HepG2 (cell line): ENCODE results near the gene TSC22D4. TPM values are rescaled to one million over a fixed set of nuclear protein-coding genes. Genes with fewer than 3 reads are reported as not detected.

Experiments used
- CCDC6 ChIP-seq: sonication (generic); formaldehyde crosslinking; IDR thresholded peaks from 2 replicates; pipeline ENCODE4 v1.8.1; 2022; ENCODE audit warnings: mild to moderate bottlenecking, missing genetic modification reagents, moderate library complexity
- CENPT ChIP-seq: sonication (generic); formaldehyde crosslinking; IDR thresholded peaks from 2 replicates; pipeline ENCODE4 v1.8.0; 2022; ENCODE audit warnings: low read depth, mild to moderate bottlenecking, moderate library complexity, missing genetic modification reagents
- JUND ChIP-seq: sonication (generic); formaldehyde crosslinking; IDR thresholded peaks from 2 replicates; pipeline ENCODE4 v1.8.0; 2022; ENCODE audit warnings: mild to moderate bottlenecking, missing genetic modification reagents
- NCOA1 ChIP-seq: sonication (generic); formaldehyde crosslinking; IDR thresholded peaks from 2 replicates; pipeline ENCODE4 v1.9.0; 2021; ENCODE audit warnings: missing genetic modification reagents
- RFXAP ChIP-seq: sonication (generic); formaldehyde crosslinking; IDR thresholded peaks from 2 replicates; pipeline ENCODE4 v1.4.0; 2020; ENCODE audit warnings: missing genetic modification reagents, borderline replicate concordance
- SRY ChIP-seq: sonication (generic); formaldehyde crosslinking; IDR thresholded peaks from 2 replicates; pipeline ENCODE4 v1.8.0; 2022; ENCODE audit warnings: mild to moderate bottlenecking, missing genetic modification reagents
- TCF7L2 ChIP-seq: IDR thresholded peaks from 2 replicates; pipeline ENCODE4 v1.6.1; 2011; ENCODE audit warnings: mild to moderate bottlenecking, low read depth, low read length, moderate library complexity
- U2AF2 ChIP-seq: fragments of 200-400 bp; formaldehyde crosslinking; IDR thresholded peaks from 2 replicates; pipeline ENCODE4 v1.6.1; 2017; ENCODE audit warnings: low read depth, mild to moderate bottlenecking, low read length
- ZBTB10 ChIP-seq: sonication (generic); formaldehyde crosslinking; IDR thresholded peaks from 2 replicates; pipeline ENCODE4 v1.4.0; 2020; ENCODE audit warnings: missing genetic modification reagents, borderline replicate concordance
- ZNF143 ChIP-seq: sonication (generic); formaldehyde crosslinking; IDR thresholded peaks from 2 replicates; pipeline ENCODE4 v1.4.0; 2020; ENCODE audit warnings: missing genetic modification reagents
- ZNF20 ChIP-seq: sonication (generic); formaldehyde crosslinking; IDR thresholded peaks from 2 replicates; pipeline ENCODE4 v1.4.0; 2020; ENCODE audit warnings: mild to moderate bottlenecking, moderate library complexity, missing genetic modification reagents
- ZNF234 ChIP-seq: sonication (generic); formaldehyde crosslinking; conservative IDR thresholded peaks from 2 replicates; pipeline ENCODE4 v1.5.1; 2020; ENCODE audit warnings: mild to moderate bottlenecking, missing genetic modification reagents
- ZNF256 ChIP-seq: sonication (generic); formaldehyde crosslinking; conservative IDR thresholded peaks from 2 replicates; pipeline ENCODE4 v1.4.0; 2020; ENCODE audit warnings: missing genetic modification reagents
- ZNF354B ChIP-seq: sonication (generic); formaldehyde crosslinking; IDR thresholded peaks from 2 replicates; pipeline ENCODE4 v1.8.0; 2022; ENCODE audit warnings: mild to moderate bottlenecking, missing genetic modification reagents
- ZNF468 ChIP-seq: sonication (generic); formaldehyde crosslinking; IDR thresholded peaks from 2 replicates; pipeline ENCODE4 v1.8.0; 2022; ENCODE audit warnings: mild to moderate bottlenecking, moderate library complexity, missing genetic modification reagents
- ZNF615 ChIP-seq: sonication (generic); formaldehyde crosslinking; IDR thresholded peaks from 2 replicates; pipeline ENCODE4 v1.5.0; 2020; ENCODE audit warnings: mild to moderate bottlenecking, missing genetic modification reagents, borderline replicate concordance
- ZNF782 ChIP-seq: sonication (generic); formaldehyde crosslinking; IDR thresholded peaks from 2 replicates; pipeline ENCODE4 v1.4.0; 2020; ENCODE audit warnings: missing genetic modification reagents, mild to moderate bottlenecking, borderline replicate concordance
- ZNF883 ChIP-seq: sonication (generic); formaldehyde crosslinking; IDR thresholded peaks from 2 replicates; pipeline ENCODE4 v1.5.1; 2020; ENCODE audit warnings: mild to moderate bottlenecking, missing genetic modification reagents; ENCODE audit errors: not compliant biosample characterization
- ZZZ3 ChIP-seq: sonication (generic); formaldehyde crosslinking; IDR thresholded peaks from 2 replicates; pipeline ENCODE4 v1.4.0; 2020; ENCODE audit warnings: missing genetic modification reagents, mild to moderate bottlenecking, borderline replicate concordance
- polyA plus RNA-seq, 8 experiments: library from polyadenylated mRNA; depleted of rRNA in 3 of 8; stranded (reverse) in 7 of 8; unstranded in 1 of 8; fragments of >200 nt; fragmentation: Illumina TruSeq in 4 of 8; extraction: Trizol in 4 of 8; gene quantifications; 2 replicates each; pipeline versions ENCODE4 v1.2.1 to v1.2.3, GENCODE V29; 2011 to 2016; ENCODE audit warnings: low read depth in 4 of 8, missing spikeins in 1 of 8, mixed read lengths in 1 of 8; ENCODE audit not compliant: insufficient read depth in 1 of 8
- total RNA-seq, 5 experiments: library from RNA; depleted of rRNA; stranded (reverse); fragments of >200 nt; fragmentation: Illumina TruSeq; extraction: Trizol; gene quantifications; 2 replicates each; pipeline ENCODE4 v1.2.3, GENCODE V29; 2016; ENCODE audit warnings: low read depth in 1 of 5
- TF ChIP-seq, protein P1 (sequence below), 2 experiments: sonication (generic) in 1 of 2; formaldehyde crosslinking in 1 of 2; IDR thresholded peaks; 2 replicates each; pipeline versions ENCODE4 v1.4.0 to v1.6.1; 2016 to 2020; ENCODE audit warnings: borderline replicate concordance in 1 of 2, low read depth in 1 of 2, mild to moderate bottlenecking in 1 of 2, missing genetic modification reagents in 1 of 2
- TF ChIP-seq, protein P2 (sequence below): sonication (generic); formaldehyde crosslinking; IDR thresholded peaks from 2 replicates; pipeline ENCODE4 v1.8.0; 2023; ENCODE audit warnings: mild to moderate bottlenecking, missing genetic modification reagents

Gene TSC22D4
- total and polyA plus RNA-seq, 2 of the 13 experiments (the other 11 are each of a cell fraction or from before 2014, with no cell fraction given) = 7.7 to 8.7 TPM

GRCh38 chr7:100435401-100436304 lies 43.4 kb downstream of the TSC22D4 start (continued):
- 0 out of 2 replicates have a peak, but pooled peaks have one; percentile 14 for TF ChIP-seq ZNF256
- no peak for TF ChIP-seq RFXAP
- TF ChIP-seq, protein P1, sequence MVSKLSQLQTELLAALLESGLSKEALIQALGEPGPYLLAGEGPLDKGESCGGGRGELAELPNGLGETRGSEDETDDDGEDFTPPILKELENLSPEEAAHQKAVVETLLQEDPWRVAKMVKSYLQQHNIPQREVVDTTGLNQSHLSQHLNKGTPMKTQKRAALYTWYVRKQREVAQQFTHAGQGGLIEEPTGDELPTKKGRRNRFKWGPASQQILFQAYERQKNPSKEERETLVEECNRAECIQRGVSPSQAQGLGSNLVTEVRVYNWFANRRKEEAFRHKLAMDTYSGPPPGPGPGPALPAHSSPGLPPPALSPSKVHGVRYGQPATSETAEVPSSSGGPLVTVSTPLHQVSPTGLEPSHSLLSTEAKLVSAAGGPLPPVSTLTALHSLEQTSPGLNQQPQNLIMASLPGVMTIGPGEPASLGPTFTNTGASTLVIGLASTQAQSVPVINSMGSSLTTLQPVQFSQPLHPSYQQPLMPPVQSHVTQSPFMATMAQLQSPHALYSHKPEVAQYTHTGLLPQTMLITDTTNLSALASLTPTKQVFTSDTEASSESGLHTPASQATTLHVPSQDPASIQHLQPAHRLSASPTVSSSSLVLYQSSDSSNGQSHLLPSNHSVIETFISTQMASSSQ (IDR thresholded peaks at IDR 0.05; ENCODE audit: low read depth) = no peak
- TF ChIP-seq, protein P1 (CRISPR knock-in tag; IDR thresholded peaks at IDR 0.05; ENCODE audit: borderline replicate concordance) = no peak
- no peak for TF ChIP-seq TCF7L2
- no peak for TF ChIP-seq CENPT (CRISPR knock-in tag)
- no peak for TF ChIP-seq ZNF468
- TF ChIP-seq ZNF782 (CRISPR knock-in tag) = no peak
- peak; percentile 78; the same call in 1 of the 2 replicates for TF ChIP-seq CCDC6 (CRISPR knock-in tag)
- TF ChIP-seq, protein P2, sequence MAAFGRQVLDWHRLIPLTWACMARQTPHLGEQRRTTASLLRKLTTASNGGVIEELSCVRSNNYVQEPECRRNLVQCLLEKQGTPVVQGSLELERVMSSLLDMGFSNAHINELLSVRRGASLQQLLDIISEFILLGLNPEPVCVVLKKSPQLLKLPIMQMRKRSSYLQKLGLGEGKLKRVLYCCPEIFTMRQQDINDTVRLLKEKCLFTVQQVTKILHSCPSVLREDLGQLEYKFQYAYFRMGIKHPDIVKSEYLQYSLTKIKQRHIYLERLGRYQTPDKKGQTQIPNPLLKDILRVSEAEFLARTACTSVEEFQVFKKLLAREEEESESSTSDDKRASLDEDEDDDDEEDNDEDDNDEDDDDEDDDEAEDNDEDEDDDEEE (CRISPR knock-in tag) = no peak; the same call in 1 of the 2 replicates
- peak; percentile 36 for TF ChIP-seq ZNF883
- TF ChIP-seq ZNF615 = no peak
- peak; percentile 78; the same call in 1 of the 2 replicates for TF ChIP-seq ZNF234 (CRISPR knock-in tag)
- TF ChIP-seq U2AF2 = no peak
- TF ChIP-seq ZNF143 = no peak
- TF ChIP-seq ZNF354B (CRISPR knock-in tag) = peak; percentile 69; the same call in 1 of the 2 replicates
- TF ChIP-seq SRY (CRISPR knock-in tag) = no peak
- peak; percentile 37; the same call in 1 of the 2 replicates for TF ChIP-seq JUND
- no peak for TF ChIP-seq ZNF20 (CRISPR knock-in tag)
- TF ChIP-seq NCOA1 = no peak
- no peak for TF ChIP-seq ZZZ3 (CRISPR knock-in tag)
- TF ChIP-seq ZBTB10 (CRISPR knock-in tag) = peak; percentile 44; the same call in 1 of the 2 replicates
